A549 (cell line): Measurements from ENCODE around the gene HMCES. TPM values are rescaled to one million over a fixed set of nuclear protein-coding genes. Genes with fewer than 3 reads are reported as not detected.
"Not testable (repeated sequence)": the region's sequence is repeated elsewhere in the genome, so short reads cannot be mapped to it uniquely, and the experiment has no call there.

Experiments used
- ATAC-seq, 2 experiments: fragments of 200-7000 bp in 1 of 2; fragments of >200 bp in 1 of 2; cut with Nextera tagmentation in 1 of 2; cut with Tn5 transposase in 1 of 2; 3 replicates each; pipeline versions ENCODE4 v1.8.0 to v1.9.1; 2018 to 2020; ENCODE audit warnings: mild to moderate bottlenecking in 1 of 2, moderate library complexity in 1 of 2
- CTCF ChIA-PET: fragments of 300-600 bp; sonication (Branson Sonifier 250); formaldehyde crosslinking; extraction: SDS; loops from one replicate; lab custom pipeline; 2021; ENCODE audit warnings: antibody characterized with exemption, inconsistent platforms; lab: Yijun Ruan, JAX
- POLR2A ChIA-PET: fragments of 350-600 bp; formaldehyde crosslinking; extraction: SDS; loops from one replicate; lab custom pipeline; 2021; ENCODE audit warnings: antibody characterized with exemption, inconsistent platforms; lab: Yijun Ruan, JAX
- DNase-seq, 2 experiments: peaks; one replicate each; pipeline versions ENCODE4 v3.0.0 to v3.0.0-alpha.2; 2011 to 2016; ENCODE audit warnings: low read depth in 1 of 2, low spot score in 1 of 2
- FAIRE-seq: peaks from 2 replicates; lab custom pipeline; 2011; peaks lifted over from hg19 to GRCh38; lab: Jason Lieb, UNC
- H3K27ac ChIP-seq, 2 experiments: fragments of >200 bp; sonication (Bioruptor Twin); formaldehyde crosslinking; 3 replicates each; pipeline ENCODE4 v1.5.1; 2016 to 2017
- H3K4me1 ChIP-seq: fragments of >200 bp; sonication (Bioruptor Twin); formaldehyde crosslinking; 3 replicates; pipeline ENCODE4 v1.6.1; 2016
- H3K4me2 ChIP-seq: fragments of >200 bp; sonication (Bioruptor Twin); formaldehyde crosslinking; 3 replicates; pipeline ENCODE4 v1.6.1; 2016
- H3K4me3 ChIP-seq: fragments of >200 bp; sonication (Bioruptor Twin); formaldehyde crosslinking; 3 replicates; pipeline ENCODE4 v1.5.1; 2016
- H3K9me3 ChIP-seq: fragments of >200 bp; sonication (Bioruptor Twin); formaldehyde crosslinking; 3 replicates; pipeline ENCODE4 v1.6.1; 2016
- CBX2 ChIP-seq: fragments of 200-600 bp; sonication (generic); IDR thresholded peaks from 2 replicates; pipeline ENCODE4 v1.6.1; 2016; ENCODE audit warnings: low read depth, mild to moderate bottlenecking, borderline replicate concordance
- FOSB ChIP-seq: fragments of 250-450 bp; sonication (Bioruptor Pico); IDR thresholded peaks from 2 replicates; pipeline ENCODE4 v1.5.0; 2020; ENCODE audit warnings: mild to moderate bottlenecking, moderate library complexity
- FOSL2 ChIP-seq, 2 experiments: fragments of 450-650 bp in 1 of 2; fragments of >200 bp in 1 of 2; sonication (Bioruptor Twin) in 1 of 2; formaldehyde crosslinking; IDR thresholded peaks; 2 replicates each; pipeline versions ENCODE4 v1.5.0 to v1.6.1; 2016 to 2020; ENCODE audit warnings: mild to moderate bottlenecking in 1 of 2, moderate library complexity in 1 of 2
- GATA3 ChIP-seq: IDR thresholded peaks from 2 replicates; pipeline ENCODE4 v1.6.1; 2012; ENCODE audit warnings: borderline replicate concordance
- HMGXB4 ChIP-seq: fragments of 250-450 bp; sonication (Bioruptor Pico); IDR thresholded peaks from 2 replicates; pipeline ENCODE4 v1.5.0; 2021; ENCODE audit warnings: mild to moderate bottlenecking, moderate library complexity, borderline replicate concordance
- HOXB13 ChIP-seq: fragments of 250-450 bp; sonication (Bioruptor Pico); IDR thresholded peaks from 2 replicates; pipeline ENCODE4 v1.5.0; 2020; ENCODE audit warnings: low read depth, mild to moderate bottlenecking, moderate library complexity
- MAX ChIP-seq: IDR thresholded peaks from 2 replicates; pipeline ENCODE4 v1.6.1; 2012
- NR3C1 ChIP-seq: fragments of >200 bp; sonication (Bioruptor Twin); formaldehyde crosslinking; IDR thresholded peaks from 3 replicates; pipeline ENCODE4 v1.6.1; 2017
- POLR2AphosphoS2 ChIP-seq: conservative IDR thresholded peaks from 2 replicates; pipeline ENCODE4 v1.6.1; 2012; ENCODE audit warnings: low read length, improper control_type of control experiment, inconsistent platforms
- RARB ChIP-seq: fragments of 250-450 bp; sonication (Bioruptor Pico); IDR thresholded peaks from 2 replicates; pipeline ENCODE4 v1.8.0; 2021; ENCODE audit warnings: mild to moderate bottlenecking, moderate library complexity
- REST ChIP-seq: fragments of 200-600 bp; sonication (generic); IDR thresholded peaks from 2 replicates; pipeline ENCODE4 v1.6.1; 2016; ENCODE audit warnings: antibody characterized with exemption, mild to moderate bottlenecking, moderate library complexity
- RFX5 ChIP-seq: fragments of 450-650 bp; IDR thresholded peaks from 2 replicates; pipeline ENCODE4 v1.7.1; 2014; ENCODE audit warnings: antibody characterized with exemption, mild to moderate bottlenecking, moderate library complexity
- RNF2 ChIP-seq: fragments of 200-600 bp; sonication (generic); IDR thresholded peaks from 2 replicates; pipeline ENCODE4 v1.6.1; 2016; ENCODE audit warnings: low read depth, mild to moderate bottlenecking, antibody characterized with exemption, moderate library complexity, borderline replicate concordance
- SMC3 ChIP-seq: fragments of >200 bp; sonication (Bioruptor Twin); formaldehyde crosslinking; IDR thresholded peaks from 3 replicates; pipeline ENCODE4 v1.6.1; 2018; ENCODE audit warnings: inconsistent platforms
- TFCP2L1 ChIP-seq: fragments of 250-450 bp; sonication (Bioruptor Pico); IDR thresholded peaks from 2 replicates; pipeline ENCODE4 v1.5.0; 2021; ENCODE audit warnings: mild to moderate bottlenecking
- USF2 ChIP-seq: fragments of 450-650 bp; IDR thresholded peaks from 2 replicates; pipeline ENCODE4 v1.6.1; 2014; ENCODE audit warnings: antibody characterized with exemption
- ZSCAN20 ChIP-seq: fragments of 250-450 bp; sonication (Bioruptor Pico); IDR thresholded peaks from 2 replicates; pipeline ENCODE4 v1.8.0; 2022; ENCODE audit warnings: mild to moderate bottlenecking, moderate library complexity
- WGBS: methylation state at CpG from one replicate; pipeline ENCODE4 v1.1.6; 2017; ENCODE audit errors: missing lambda C conversion rate; 5-methylcytosine and 5-hydroxymethylcytosine counted together
- polyA plus RNA-seq, 4 experiments: library from polyadenylated mRNA; depleted of rRNA in 3 of 4; stranded (reverse); fragments of >200 nt; fragmentation: RNase III in 1 of 4; extraction: RNeasy Plus Mini Kit Qiagen cat#74134 plus additional on column Dnase treatment in 1 of 4; gene quantifications; 2 replicates in 3 of 4; 3 replicates in 1 of 4; pipeline ENCODE4 v1.2.3, GENCODE V29; 2011 to 2017

The HMCES gene
- polyA plus RNA-seq, 2 of the 4 experiments (the other 2 are of a cell fraction): 35.2 to 39.9 TPM

GRCh38 chr3:129333891-129334290 lies 55.2 kb downstream of the HMCES start:
- no peaks in the 10 kb centered on the region for H3K4me1 ChIP-seq
- no peaks in the 10 kb centered on the region for H3K9me3 ChIP-seq
- ChIA-PET CTCF (interaction anchor here (0.5 to 1.7 kb wide), 3 partner anchors 18 to 364 kb away, joined by 3 to 6 read pairs (median 3); a partner anchor contains a TSS), POLR2A (no interaction called here)
- WGBS: 100% methylated on average over 2 of the region's 5 CpGs
- FAIRE-seq (no peak), DNase-seq (no peak), ATAC-seq (no peak)
- no peak overlapping the region for H3K4me3 ChIP-seq
- H3K4me2 ChIP-seq: no peak overlapping the region
- no peak overlapping the region for H3K27ac ChIP-seq
- TF ChIP-seq NR3C1: no peak
- TF ChIP-seq TFCP2L1 (CRISPR knock-in tag): no peak
- no peak for TF ChIP-seq RNF2
- no peak for TF ChIP-seq RARB (CRISPR knock-in tag)
- TF ChIP-seq HOXB13 (CRISPR knock-in tag): no peak
- no peak for TF ChIP-seq FOSB
- no peak for TF ChIP-seq USF2
- no peak for TF ChIP-seq REST
- no peak for TF ChIP-seq HMGXB4 (CRISPR knock-in tag)
- TF ChIP-seq SMC3: no peak
- TF ChIP-seq, all 56 proteins: peak for 0

- Histone ChIP-seq H3K9me3 (no peaks in the 10 kb centered on the region), H3K27ac (no peak overlapping the region), H3K4me3 (no peak overlapping the region), H3K4me1 (no peaks in the 10 kb centered on the region), H3K4me2 (no peak overlapping the region)
- ATAC-seq (no peak), DNase-seq (no peak), FAIRE-seq (no peak)
- TF ChIP-seq POLR2AphosphoS2 (no peak), CBX2 (no peak), MAX (no peak), ZSCAN20 (CRISPR knock-in tag) (no peak), GATA3 (no peak), RFX5 (no peak), FOSL2 (IDR thresholded peaks at IDR 0.05) (no peak), FOSL2 (CRISPR knock-in tag; IDR thresholded peaks at IDR 0.05) (no peak)
- ChIA-PET POLR2A (no interaction called here), CTCF (interaction anchor here (1.4 kb wide), 1 partner anchor 20 kb away, joined by 3 read pairs; a partner anchor contains a TSS)
- WGBS: 83% methylated on average over 6 of the region's 6 CpGs
These were observed 57.5 kb downstream of the HMCES start for GRCh38 chr3:129336093-129336706.

GRCh38 chr3:129337719-129338118 lies 59.0 kb downstream of the HMCES start:
- H3K9me3 ChIP-seq, FAIRE-seq, H3K4me2 ChIP-seq, H3K4me3 ChIP-seq, DNase-seq, ATAC-seq, POLR2A ChIA-PET, H3K27ac ChIP-seq, H3K4me1 ChIP-seq: not testable (repeated sequence)
- CTCF ChIA-PET: interaction anchor here (0.6 kb wide), 1 partner anchor 163 kb away, joined by 4 read pairs; no protein-coding TSS in a partner anchor
- WGBS: 60% methylated on average over 2 of the region's 4 CpGs

- H3K27ac ChIP-seq, H3K4me3 ChIP-seq, DNase-seq, ATAC-seq, H3K4me2 ChIP-seq, POLR2A ChIA-PET, FAIRE-seq, H3K4me1 ChIP-seq, CTCF ChIA-PET, H3K9me3 ChIP-seq: not testable (repeated sequence)
- WGBS: no CpG with 5 or more reads among the region's 36 CpGs
These were observed 60.5 kb downstream of the HMCES start for GRCh38 chr3:129339186-129339585.

- FAIRE-seq, H3K4me3 ChIP-seq, H3K9me3 ChIP-seq, POLR2A ChIA-PET, CTCF ChIA-PET, H3K27ac ChIP-seq, H3K4me1 ChIP-seq, ATAC-seq, DNase-seq, H3K4me2 ChIP-seq: not testable (repeated sequence)
- WGBS: 100% methylated on average over 1 of the region's 30 CpGs
These were observed 61.2 kb downstream of the HMCES start for GRCh38 chr3:129339833-129340232.
